K562 (cell line): Measurements from ENCODE around the gene SEMA3G.

Experiments
- CAMTA2 ChIP-seq: fragments of 250-450 bp; sonication (Bioruptor Pico); conservative IDR thresholded peaks from 2 replicates; pipeline ENCODE4 v1.5.1; 2022
- CTCF ChIP-seq, 3 experiments: IDR thresholded peaks in 2 of 3; conservative IDR thresholded peaks in 1 of 3; 2 replicates each; pipeline ENCODE4 v1.5.1; 2011 to 2012; ENCODE audit warnings: low read length in 3 of 3, mild to moderate bottlenecking in 3 of 3, control low read depth in 2 of 3, improper control_type of control experiment in 1 of 3, inconsistent platforms in 1 of 3, low read depth in 1 of 3, mixed read lengths in 1 of 3, moderate library complexity in 1 of 3; ENCODE audit not compliant: insufficient read depth in 2 of 3
- ETV5 ChIP-seq: sonication (generic); formaldehyde crosslinking; IDR thresholded peaks from 2 replicates; pipeline ENCODE4 v1.4.0; 2020; ENCODE audit warnings: low read depth, mild to moderate bottlenecking, missing genetic modification reagents
- EZH2 ChIP-seq: IDR thresholded peaks from 2 replicates; pipeline ENCODE4 v1.6.1; 2012; ENCODE audit warnings: low read depth, mild to moderate bottlenecking, inconsistent platforms, low read length, borderline replicate concordance
- FOXK2 ChIP-seq, 2 experiments: fragments of 450-650 bp; IDR thresholded peaks in 1 of 2; conservative IDR thresholded peaks in 1 of 2; 2 replicates each; pipeline ENCODE4 v1.6.1; 2016; ENCODE audit warnings: low read depth in 2 of 2, mild to moderate bottlenecking in 1 of 2
- GABPA ChIP-seq: fragments of 200-800 bp; sonication (Bioruptor generic); conservative IDR thresholded peaks from 2 replicates; pipeline ENCODE4 v1.6.1; 2016; ENCODE audit warnings: low read depth, missing genetic modification characterization, missing compliant biosample characterization
- PHF21A ChIP-seq: fragments of 450-650 bp; IDR thresholded peaks from 2 replicates; pipeline ENCODE4 v1.6.1; 2017; ENCODE audit warnings: low read depth, borderline replicate concordance
- POLR2A ChIP-seq: fragments of 450-650 bp; conservative IDR thresholded peaks from 2 replicates; pipeline ENCODE4 v1.6.1; 2016
- POLR2AphosphoS5 ChIP-seq: IDR thresholded peaks from 2 replicates; pipeline ENCODE4 v1.6.1; 2011; ENCODE audit warnings: mild to moderate bottlenecking, low read depth, low read length, moderate library complexity; ENCODE audit not compliant: control insufficient read depth, insufficient read depth
- SMAD3 ChIP-seq: fragments of 450-650 bp; formaldehyde crosslinking; conservative IDR thresholded peaks from 2 replicates; pipeline ENCODE4 v1.4.0; 2020; ENCODE audit warnings: mild to moderate bottlenecking
- TAF1 ChIP-seq: IDR thresholded peaks from 2 replicates; pipeline ENCODE4 v1.6.1; 2011; ENCODE audit warnings: mild to moderate bottlenecking, low read length, moderate library complexity; ENCODE audit not compliant: insufficient read depth, control insufficient read depth, severe bottlenecking; ENCODE audit errors: extremely low read depth
- TCF7L2 ChIP-seq: fragments of 150-350 bp; IDR thresholded peaks from 2 replicates; pipeline ENCODE4 v1.6.1; 2016; ENCODE audit warnings: low read depth, mild to moderate bottlenecking, low read length, moderate library complexity
- USF1 ChIP-seq: sonication (generic); formaldehyde crosslinking; IDR thresholded peaks from 2 replicates; pipeline ENCODE4 v1.9.0; 2022; ENCODE audit warnings: mild to moderate bottlenecking, missing genetic modification reagents
- TF ChIP-seq, protein P1 (sequence below): sonication (generic); formaldehyde crosslinking; IDR thresholded peaks from 2 replicates; pipeline ENCODE4 v1.8.0; 2023; ENCODE audit warnings: mild to moderate bottlenecking, missing genetic modification reagents

- no peak for TF ChIP-seq GABPA (tag)
- no peak for TF ChIP-seq USF1
- no peak for TF ChIP-seq TAF1
- TF ChIP-seq CTCF (IDR thresholded peaks at IDR 0.05 in 2 of 3, conservative IDR thresholded peaks at IDR 0.05 in 1 of 3; ENCODE audit: insufficient read depth in 2 of 3, low read depth in 1 of 3, low read length in 3 of 3) = no peak
- TF ChIP-seq POLR2AphosphoS5 = no peak
- TF ChIP-seq TCF7L2 = no peak
- TF ChIP-seq CAMTA2 = no peak
- TF ChIP-seq, protein P1, sequence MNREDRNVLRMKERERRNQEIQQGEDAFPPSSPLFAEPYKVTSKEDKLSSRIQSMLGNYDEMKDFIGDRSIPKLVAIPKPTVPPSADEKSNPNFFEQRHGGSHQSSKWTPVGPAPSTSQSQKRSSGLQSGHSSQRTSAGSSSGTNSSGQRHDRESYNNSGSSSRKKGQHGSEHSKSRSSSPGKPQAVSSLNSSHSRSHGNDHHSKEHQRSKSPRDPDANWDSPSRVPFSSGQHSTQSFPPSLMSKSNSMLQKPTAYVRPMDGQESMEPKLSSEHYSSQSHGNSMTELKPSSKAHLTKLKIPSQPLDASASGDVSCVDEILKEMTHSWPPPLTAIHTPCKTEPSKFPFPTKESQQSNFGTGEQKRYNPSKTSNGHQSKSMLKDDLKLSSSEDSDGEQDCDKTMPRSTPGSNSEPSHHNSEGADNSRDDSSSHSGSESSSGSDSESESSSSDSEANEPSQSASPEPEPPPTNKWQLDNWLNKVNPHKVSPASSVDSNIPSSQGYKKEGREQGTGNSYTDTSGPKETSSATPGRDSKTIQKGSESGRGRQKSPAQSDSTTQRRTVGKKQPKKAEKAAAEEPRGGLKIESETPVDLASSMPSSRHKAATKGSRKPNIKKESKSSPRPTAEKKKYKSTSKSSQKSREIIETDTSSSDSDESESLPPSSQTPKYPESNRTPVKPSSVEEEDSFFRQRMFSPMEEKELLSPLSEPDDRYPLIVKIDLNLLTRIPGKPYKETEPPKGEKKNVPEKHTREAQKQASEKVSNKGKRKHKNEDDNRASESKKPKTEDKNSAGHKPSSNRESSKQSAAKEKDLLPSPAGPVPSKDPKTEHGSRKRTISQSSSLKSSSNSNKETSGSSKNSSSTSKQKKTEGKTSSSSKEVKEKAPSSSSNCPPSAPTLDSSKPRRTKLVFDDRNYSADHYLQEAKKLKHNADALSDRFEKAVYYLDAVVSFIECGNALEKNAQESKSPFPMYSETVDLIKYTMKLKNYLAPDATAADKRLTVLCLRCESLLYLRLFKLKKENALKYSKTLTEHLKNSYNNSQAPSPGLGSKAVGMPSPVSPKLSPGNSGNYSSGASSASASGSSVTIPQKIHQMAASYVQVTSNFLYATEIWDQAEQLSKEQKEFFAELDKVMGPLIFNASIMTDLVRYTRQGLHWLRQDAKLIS (CRISPR knock-in tag) = no peak
- TF ChIP-seq PHF21A = no peak
- no peak for TF ChIP-seq EZH2
- TF ChIP-seq FOXK2 (conservative IDR thresholded peaks at IDR 0.05 in 1 of 2, IDR thresholded peaks at IDR 0.05 in 1 of 2; ENCODE audit: low read depth in 2 of 2) = no peak
- no peak for TF ChIP-seq POLR2A
- TF ChIP-seq ETV5 (CRISPR knock-in tag) = no peak
- no peak for TF ChIP-seq SMAD3 (CRISPR knock-in tag)
Measured at GRCh38 chr3:52479037-52479876, 34.4 kb upstream of the SEMA3G start.
